Spinal cord (tissue), 10 donors: ENCODE data around the gene YDJC. TPM values are rescaled to one million over a fixed set of nuclear protein-coding genes. Genes with fewer than 3 reads are reported as not detected.

Experiments
- DNase-seq, 6 donors: peaks; one replicate each; pipeline versions ENCODE4 v3.0.0 to v3.0.0-alpha.2; 2013 to 2015; ENCODE audit warnings: low spot score in 6 of 6, low read depth in 4 of 6
- H3K27ac ChIP-seq: one replicate; pipeline ENCODE4 v1.5.1; 2013; ENCODE audit warnings: low read depth, low read length, control low read depth
- H3K27me3 ChIP-seq: one replicate; pipeline ENCODE4 v1.6.1; 2013; ENCODE audit warnings: low read length; ENCODE audit not compliant: control insufficient read depth, insufficient read depth
- H3K36me3 ChIP-seq: one replicate; pipeline ENCODE4 v1.6.1; 2013; ENCODE audit warnings: low read length; ENCODE audit not compliant: control insufficient read depth, insufficient read depth
- H3K4me1 ChIP-seq: one replicate; pipeline ENCODE4 v1.6.1; 2013; ENCODE audit warnings: low read length; ENCODE audit not compliant: control insufficient read depth, insufficient read depth
- H3K4me3 ChIP-seq: one replicate; pipeline ENCODE4 v1.5.1; 2013; ENCODE audit warnings: low read depth, low read length, control low read depth
- H3K9me3 ChIP-seq: one replicate; pipeline ENCODE4 v1.6.1; 2013; ENCODE audit warnings: low read length; ENCODE audit not compliant: control insufficient read depth, insufficient read depth
- WGBS: methylation state at CpG from one replicate; pipeline ENCODE4 v1.1.5; 2013; ENCODE audit warnings: missing lambda C conversion rate; ENCODE audit not compliant: insufficient coverage; 5-methylcytosine and 5-hydroxymethylcytosine counted together
- polyA plus RNA-seq, 2 donors: library from polyadenylated mRNA; unstranded; fragments of 120-200 nt; gene quantifications; one replicate each; pipeline ENCODE4 v1.2.1, GENCODE V29; 2013; ENCODE audit not compliant: insufficient read length in 2 of 2
- total RNA-seq, 2 donors: library from RNA; depleted of rRNA in 1 of 2; stranded (reverse); fragments of 120-200 nt in 1 of 2; fragments of >200 nt in 1 of 2; gene quantifications; one replicate each; pipeline versions ENCODE4 v1.2.3 to v1.2.4, GENCODE V29; 2013 to 2014
- donor health status: healthy.

The YDJC gene
- total and polyA plus RNA-seq, 4 donors = 5.0 to 17.6 (median 13.5) TPM

GRCh38 chr22:21594865-21595452, 34.9 kb downstream of the YDJC start:
- no peaks in the 10 kb centered on the region for H3K9me3 ChIP-seq
- DNase-seq = no peak
- no peak overlapping the region for H3K27ac ChIP-seq
- peaks cover 54% of the 10 kb centered on the region for H3K36me3 ChIP-seq
- WGBS = 98% methylated on average over 4 of the region's 5 CpGs
- H3K4me3 ChIP-seq = no peak overlapping the region
- no peaks in the 10 kb centered on the region for H3K27me3 ChIP-seq
- peaks cover 17% of the 10 kb centered on the region for H3K4me1 ChIP-seq

- no peaks in the 10 kb centered on the region for H3K27me3 ChIP-seq
- no peak overlapping the region for H3K27ac ChIP-seq
- H3K9me3 ChIP-seq = no peaks in the 10 kb centered on the region
- no peak for DNase-seq
- WGBS = 85% methylated on average over 9 of the region's 11 CpGs
- peaks cover 17% of the 10 kb centered on the region for H3K4me1 ChIP-seq
- no peak overlapping the region for H3K4me3 ChIP-seq
- H3K36me3 ChIP-seq = peaks cover 50% of the 10 kb centered on the region
Measured at GRCh38 chr22:21593406-21594232, 36.2 kb downstream of the YDJC start.

- no peak for DNase-seq
- Histone ChIP-seq H3K4me1 (peaks cover 23% of the 10 kb centered on the region), H3K27me3 (no peaks in the 10 kb centered on the region), H3K4me3 (no peak overlapping the region), H3K36me3 (peaks cover 50% of the 10 kb centered on the region), H3K9me3 (no peaks in the 10 kb centered on the region), H3K27ac (no peak overlapping the region)
- no CpG with 5 or more reads among the region's 3 CpGs for WGBS
Measured at GRCh38 chr22:21592422-21592821, 37.4 kb downstream of the YDJC start.

GRCh38 chr22:21591695-21592094, 38.1 kb downstream of the YDJC start:
- no peaks in the 10 kb centered on the region for H3K9me3 ChIP-seq
- 77% methylated on average over 8 of the region's 9 CpGs for WGBS
- H3K4me1 ChIP-seq = peaks cover 26% of the 10 kb centered on the region
- H3K27me3 ChIP-seq = no peaks in the 10 kb centered on the region
- no peak overlapping the region for H3K27ac ChIP-seq
- H3K36me3 ChIP-seq = peaks cover 44% of the 10 kb centered on the region
- H3K4me3 ChIP-seq = no peak overlapping the region
- no peak for DNase-seq

GRCh38 chr22:21590809-21591641, 38.8 kb downstream of the YDJC start:
- Histone ChIP-seq H3K4me1 (peaks cover 26% of the 10 kb centered on the region), H3K4me3 (no peak overlapping the region), H3K27me3 (no peaks in the 10 kb centered on the region), H3K9me3 (no peaks in the 10 kb centered on the region), H3K27ac (no peak overlapping the region), H3K36me3 (peaks cover 38% of the 10 kb centered on the region)
- no peak for DNase-seq
- WGBS = 78% methylated on average over 2 of the region's 9 CpGs

GRCh38 chr22:21589396-21589795, 40.4 kb downstream of the YDJC start:
- Histone ChIP-seq H3K4me3 (no peak overlapping the region), H3K27me3 (no peaks in the 10 kb centered on the region), H3K36me3 (peaks cover 27% of the 10 kb centered on the region), H3K4me1 (peaks cover 20% of the 10 kb centered on the region), H3K27ac (no peak overlapping the region), H3K9me3 (no peaks in the 10 kb centered on the region)
- no peak for DNase-seq
- WGBS = 93% methylated on average over 8 of the region's 8 CpGs

- Histone ChIP-seq H3K27ac (no peak overlapping the region), H3K27me3 (no peaks in the 10 kb centered on the region), H3K4me3 (no peak overlapping the region), H3K36me3 (peaks cover 16% of the 10 kb centered on the region), H3K9me3 (no peaks in the 10 kb centered on the region), H3K4me1 (peaks cover 20% of the 10 kb centered on the region)
- WGBS = 83% methylated on average over 3 of the region's 4 CpGs
- peak in 3 of 6 donors; percentile 4 to 56 (median 21) for DNase-seq
Measured at GRCh38 chr22:21587803-21588611, 41.8 kb downstream of the YDJC start.

GRCh38 chr22:21585389-21585788, 44.4 kb downstream of the YDJC start:
- Histone ChIP-seq H3K9me3 (no peaks in the 10 kb centered on the region), H3K36me3 (peaks cover 3% of the 10 kb centered on the region), H3K27me3 (no peaks in the 10 kb centered on the region), H3K27ac (no peak overlapping the region), H3K4me3 (no peak overlapping the region), H3K4me1 (peaks cover 15% of the 10 kb centered on the region)
- no CpG with 5 or more reads among the region's 2 CpGs for WGBS
- DNase-seq = no peak
